Urinary bladder (tissue), 2 donors: Measurements from ENCODE around the gene ABCC1. TPM values are rescaled to one million over a fixed set of nuclear protein-coding genes. Genes with fewer than 3 reads are reported as not detected.

Experiments
- polyA plus RNA-seq: library from polyadenylated mRNA; stranded (reverse); fragments of 200-250 nt; gene quantifications from one replicate; pipeline ENCODE4 v1.2.3, GENCODE V29; 2013
- total RNA-seq: library from RNA; depleted of rRNA; stranded (reverse); fragments of >200 nt; gene quantifications from one replicate; pipeline ENCODE4 v1.2.3, GENCODE V29; 2014
- donor health status: healthy.

The ABCC1 gene
- total and polyA plus RNA-seq, 2 donors: 13.8 to 21.7 TPM

Other genes with a start within 250 kb of the ABCC1 start
- gene MYH11, start 92.6 kb upstream of the ABCC1 start, total RNA-seq: 1,069 TPM
- 5,010 TPM for gene MYH11, start 92.6 kb upstream of the ABCC1 start, polyA plus RNA-seq
- gene CEP20, start 61.0 kb upstream of the ABCC1 start, total RNA-seq: 50.2 TPM
- 27.6 TPM for gene CEP20, start 61.0 kb upstream of the ABCC1 start, polyA plus RNA-seq